MCF 10A (cell line): ENCODE data around the gene FGF18. TPM values are rescaled to one million over a fixed set of nuclear protein-coding genes. Genes with fewer than 3 reads are reported as not detected.

Source experiments
- BruUV-seq: library from RNA; stranded (reverse); fragments of 400-500 nt; replicated peaks from 2 replicates; lab custom pipeline; 2021; lab: Mats Ljungman, UMichigan
- CTCF ChIA-PET: fragments of 300-600 bp; sonication (Branson Sonifier 250); formaldehyde crosslinking; extraction: SDS; loops from one replicate; lab custom pipeline; 2021; ENCODE audit warnings: antibody characterized with exemption, inconsistent platforms; lab: Yijun Ruan, JAX
- POLR2A ChIA-PET: fragments of 300-600, 350-650 bp; sonication (Branson Sonifier 250); formaldehyde crosslinking; extraction: SDS; loops from one replicate; lab custom pipeline; 2020; ENCODE audit warnings: antibody characterized with exemption, inconsistent platforms; lab: Yijun Ruan, JAX
- DNase-seq: peaks from one replicate; pipeline ENCODE4 v3.0.0-alpha.2; 2018; ENCODE audit not compliant: unreplicated experiment
- H3K27ac Mint-ChIP-seq: one replicate; pipeline ENCODE4 v1.8.0; 2022; ENCODE audit warnings: mild to moderate bottlenecking, low read depth, mixed read lengths; ENCODE audit not compliant: unreplicated experiment
- H3K27me3 Mint-ChIP-seq: one replicate; pipeline ENCODE4 v1.8.0; 2022; ENCODE audit warnings: mixed read lengths; ENCODE audit not compliant: insufficient read depth, unreplicated experiment
- H3K36me3 Mint-ChIP-seq: one replicate; pipeline ENCODE4 v1.8.0; 2022; ENCODE audit warnings: mild to moderate bottlenecking, moderate library complexity, mixed read lengths; ENCODE audit not compliant: insufficient read depth, unreplicated experiment
- H3K4me1 Mint-ChIP-seq: one replicate; pipeline ENCODE4 v1.8.0; 2022; ENCODE audit warnings: mixed read lengths; ENCODE audit not compliant: insufficient read depth, unreplicated experiment
- H3K4me3 Mint-ChIP-seq: one replicate; pipeline ENCODE4 v1.8.0; 2022; ENCODE audit warnings: mild to moderate bottlenecking, moderate library complexity, mixed read lengths; ENCODE audit not compliant: unreplicated experiment
- H3K9me3 Mint-ChIP-seq: one replicate; pipeline ENCODE4 v1.8.0; 2022; ENCODE audit warnings: mixed read lengths; ENCODE audit not compliant: unreplicated experiment
- intact Hi-C: fragments of 100-400 bp; cut with micrococcal nuclease; formaldehyde crosslinking; loops from 2 replicates; pipeline ENCODE4 v1.14.1; 2022
- total RNA-seq: library from RNA; stranded (reverse); gene quantifications from 2 replicates; pipeline ENCODE4 v1.2.3, GENCODE V29; 2022
- TF ChIP-seq, protein P1 (sequence below): fragments of 200-600 bp; IDR thresholded peaks from one replicate; pipeline ENCODE4 v1.8.0; 2022; ENCODE audit warnings: antibody characterized with exemption, mild to moderate bottlenecking; ENCODE audit not compliant: unreplicated experiment

FGF18 gene
- total RNA-seq, 1 experiment from 2014 or later: not detected

DNA sequence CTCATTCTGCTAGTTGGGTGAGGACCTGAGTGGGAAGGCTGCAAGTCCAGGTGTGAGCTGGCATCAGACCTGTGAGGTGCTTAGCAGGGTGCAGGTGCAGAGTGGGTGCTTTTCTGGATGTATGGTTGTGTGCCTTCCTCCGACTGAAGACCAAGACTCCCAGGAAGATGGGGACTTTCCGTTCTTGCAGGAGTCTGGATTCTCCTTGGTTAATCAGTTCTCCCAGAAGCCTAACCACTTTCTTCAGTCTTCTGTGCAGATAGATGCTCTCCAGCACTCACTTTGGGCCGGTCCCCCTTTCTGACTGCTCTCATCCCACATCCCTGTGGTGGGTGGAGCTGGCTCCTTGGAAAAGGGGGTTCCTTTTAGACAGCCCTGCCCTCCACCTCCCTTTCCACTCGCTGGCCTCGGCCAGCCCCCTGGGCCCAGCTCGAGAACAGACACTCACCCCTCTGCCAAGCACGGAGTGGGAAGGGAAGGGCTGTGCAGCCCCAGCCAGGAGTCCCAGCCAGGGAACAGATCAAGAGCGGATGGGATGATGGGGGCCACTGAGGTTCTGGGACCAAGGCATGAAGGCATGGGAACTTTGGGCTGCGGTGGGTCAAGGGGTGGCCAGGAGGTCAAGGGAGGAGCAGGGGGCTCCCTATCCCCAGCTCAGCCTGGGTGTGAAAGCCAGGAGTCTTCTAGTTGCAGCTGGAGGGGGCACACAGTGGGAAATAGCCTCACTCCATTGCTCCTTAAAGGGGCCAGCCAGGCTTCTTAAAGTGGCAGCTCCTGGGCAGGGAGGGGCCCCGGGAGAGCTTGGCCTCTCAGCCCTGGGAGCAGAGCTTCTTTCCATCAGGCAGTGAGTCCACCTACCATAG, 62.4 kb downstream of the FGF18 start:
- H3K9me3 Mint-ChIP-seq: no peaks in the 10 kb centered on the region
- no peak for DNase-seq
- BruUV-seq: no TSS peak
- H3K36me3 Mint-ChIP-seq: no peaks in the 10 kb centered on the region
- intact Hi-C loops: no loop called here
- peaks cover 7% of the 10 kb centered on the region for H3K4me1 Mint-ChIP-seq
- ChIA-PET POLR2A (interaction anchor here (0.6 to 0.8 kb wide), 3 partner anchors 11 to 1294 kb away, joined by 3 read pairs; no protein-coding TSS in a partner anchor), CTCF (interaction anchor here (1.1 to 6.5 kb wide), 8 partner anchors 11 to 524 kb away, joined by 3 to 59 read pairs (median 9); partner anchors contain the start of gene FBXW11)
- no peak overlapping the region for H3K4me3 Mint-ChIP-seq
- TF ChIP-seq, protein P1, sequence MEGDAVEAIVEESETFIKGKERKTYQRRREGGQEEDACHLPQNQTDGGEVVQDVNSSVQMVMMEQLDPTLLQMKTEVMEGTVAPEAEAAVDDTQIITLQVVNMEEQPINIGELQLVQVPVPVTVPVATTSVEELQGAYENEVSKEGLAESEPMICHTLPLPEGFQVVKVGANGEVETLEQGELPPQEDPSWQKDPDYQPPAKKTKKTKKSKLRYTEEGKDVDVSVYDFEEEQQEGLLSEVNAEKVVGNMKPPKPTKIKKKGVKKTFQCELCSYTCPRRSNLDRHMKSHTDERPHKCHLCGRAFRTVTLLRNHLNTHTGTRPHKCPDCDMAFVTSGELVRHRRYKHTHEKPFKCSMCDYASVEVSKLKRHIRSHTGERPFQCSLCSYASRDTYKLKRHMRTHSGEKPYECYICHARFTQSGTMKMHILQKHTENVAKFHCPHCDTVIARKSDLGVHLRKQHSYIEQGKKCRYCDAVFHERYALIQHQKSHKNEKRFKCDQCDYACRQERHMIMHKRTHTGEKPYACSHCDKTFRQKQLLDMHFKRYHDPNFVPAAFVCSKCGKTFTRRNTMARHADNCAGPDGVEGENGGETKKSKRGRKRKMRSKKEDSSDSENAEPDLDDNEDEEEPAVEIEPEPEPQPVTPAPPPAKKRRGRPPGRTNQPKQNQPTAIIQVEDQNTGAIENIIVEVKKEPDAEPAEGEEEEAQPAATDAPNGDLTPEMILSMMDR: no peak
- H3K27me3 Mint-ChIP-seq: peaks cover 14% of the 10 kb centered on the region
- no peak overlapping the region for H3K27ac Mint-ChIP-seq

DNA sequence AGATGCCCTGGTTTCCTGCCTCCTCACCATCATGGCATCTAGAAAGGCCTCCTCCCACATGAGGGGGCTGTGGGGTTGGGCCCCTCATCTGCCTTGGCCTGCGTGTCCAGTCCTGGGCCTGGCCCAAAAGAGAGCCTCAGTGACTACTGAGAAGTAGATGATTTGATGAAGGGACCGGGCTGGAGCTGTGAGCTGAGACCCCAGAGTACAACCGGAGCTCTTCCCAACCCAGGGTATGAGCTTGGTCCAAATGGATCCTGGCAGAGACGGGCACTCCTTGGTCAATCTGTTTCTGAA, 62.9 kb downstream of the FGF18 start:
- no peaks in the 10 kb centered on the region for H3K9me3 Mint-ChIP-seq
- H3K36me3 Mint-ChIP-seq: no peaks in the 10 kb centered on the region
- peaks cover 11% of the 10 kb centered on the region for H3K27me3 Mint-ChIP-seq
- intact Hi-C loops: no loop called here
- POLR2A ChIA-PET: interaction anchor here (0.6 kb wide), 2 partner anchors 110 to 1293 kb away, joined by 3 read pairs; no protein-coding TSS in a partner anchor
- DNase-seq: no peak
- no TSS peak for BruUV-seq
- CTCF ChIA-PET: interaction anchor here (0.6 to 6.5 kb wide), 15 partner anchors 11 to 721 kb away, joined by 3 to 59 read pairs (median 5); partner anchors contain the start of genes FBXW11 and FGF18
- no peak overlapping the region for H3K27ac Mint-ChIP-seq
- TF ChIP-seq, protein P1: no peak
- H3K4me1 Mint-ChIP-seq: peaks cover 9% of the 10 kb centered on the region
- no peak overlapping the region for H3K4me3 Mint-ChIP-seq

DNA sequence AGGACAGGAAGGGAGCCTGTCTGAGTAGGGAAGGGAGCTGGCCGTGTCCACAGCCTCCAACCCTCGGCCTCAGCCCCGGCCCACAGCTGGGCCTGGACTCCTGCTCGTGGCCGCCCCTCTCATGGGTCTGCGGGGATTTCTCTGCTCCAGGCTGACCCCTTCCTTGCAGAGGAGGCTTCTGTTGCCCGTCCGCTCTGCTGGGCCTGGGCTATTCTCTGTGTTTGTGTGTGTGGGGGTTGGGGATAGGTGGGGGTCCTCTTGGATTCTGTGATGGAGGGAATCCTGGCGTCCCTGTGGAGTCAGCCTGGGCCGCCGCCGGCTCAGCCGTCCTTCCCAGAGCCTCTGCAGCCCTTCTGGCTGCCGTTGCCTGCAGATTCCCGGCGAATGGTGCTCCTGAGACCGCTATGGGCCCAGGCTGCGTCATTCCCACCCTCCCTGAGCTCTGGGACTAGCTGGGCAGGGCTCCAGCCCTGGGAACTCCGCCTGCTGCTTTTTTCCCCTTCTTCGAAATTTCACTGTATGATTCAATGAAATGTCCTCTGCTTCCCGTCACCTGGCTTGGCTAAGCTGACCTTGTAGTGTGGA, 64.2 kb downstream of the FGF18 start:
- Mint-ChIP-seq H3K36me3 (no peaks in the 10 kb centered on the region), H3K4me1 (peaks cover 9% of the 10 kb centered on the region), H3K4me3 (no peak overlapping the region), H3K27ac (no peak overlapping the region), H3K9me3 (no peaks in the 10 kb centered on the region), H3K27me3 (peaks cover 11% of the 10 kb centered on the region)
- DNase-seq: no peak
- TF ChIP-seq, protein P1: no peak
- CTCF ChIA-PET: interaction anchor here (0.6 to 6.5 kb wide), 43 partner anchors 8 to 431 kb away, joined by 3 to 59 read pairs (median 4); partner anchors contain the start of gene FGF18
- intact Hi-C loops: loop anchor here (1.0 to 2.0 kb wide), 3 partner anchors 65 to 424 kb away; no protein-coding TSS in a partner anchor
- POLR2A ChIA-PET: no interaction called here
- no TSS peak for BruUV-seq

DNA sequence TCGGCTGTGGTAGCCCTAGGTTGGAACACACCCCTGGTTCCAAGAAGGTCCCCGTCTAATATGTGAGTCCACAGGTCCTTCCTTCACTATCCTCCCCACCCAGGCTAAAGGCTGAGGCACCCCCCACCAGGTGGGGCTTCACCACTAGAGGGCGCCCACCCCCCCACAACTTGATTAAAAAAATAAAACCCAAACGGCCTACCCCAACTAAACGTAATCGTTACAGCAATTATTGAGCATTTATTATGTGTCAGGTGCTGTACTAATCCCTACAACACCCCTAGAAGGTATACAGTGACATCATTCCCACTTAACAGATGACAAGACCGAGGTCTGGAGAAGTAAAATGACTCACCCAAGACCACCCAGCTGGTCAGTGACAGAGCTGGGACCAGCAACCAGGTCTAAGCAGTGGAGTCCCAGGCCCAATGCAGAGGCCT, 65.0 kb downstream of the FGF18 start:
- Mint-ChIP-seq H3K27me3 (peaks cover 19% of the 10 kb centered on the region), H3K4me3 (no peak overlapping the region), H3K4me1 (peaks cover 9% of the 10 kb centered on the region), H3K27ac (no peak overlapping the region), H3K36me3 (no peaks in the 10 kb centered on the region), H3K9me3 (no peaks in the 10 kb centered on the region)
- intact Hi-C loops: loop anchor here (1.0 to 2.0 kb wide), 3 partner anchors 66 to 423 kb away; no protein-coding TSS in a partner anchor
- no TSS peak for BruUV-seq
- ChIA-PET CTCF (interaction anchor here (0.6 to 6.5 kb wide), 49 partner anchors 8 to 568 kb away, joined by 3 to 59 read pairs (median 3); partner anchors contain the start of gene FGF18), POLR2A (no interaction called here)
- TF ChIP-seq, protein P1: peak; percentile 96
- DNase-seq: peak; percentile 58
